ENCODE measurements around the gene MAMDC2. TPM values are rescaled to one million over a fixed set of nuclear protein-coding genes. Genes with fewer than 3 reads are reported as not detected.

The MAMDC2 gene
- total and polyA plus RNA-seq, 9 donors, result 24.6 to 96.6 (median 69.5) TPM

- Histone ChIP-seq H3K9me3 (no peaks in the 10 kb centered on the region), H3K27me3 (no peaks in the 10 kb centered on the region), H3K36me3 (no peaks in the 10 kb centered on the region), H3K4me3 (no peak overlapping the region), H3K4me1 (ENCODE audit: insufficient read depth) (peaks cover 7% of the 10 kb centered on the region), H3K27ac (no peak overlapping the region)
- 60 to 71% (median 63%) methylated on average over 6 of the region's 6 CpGs for WGBS, 3 donors
- DNase-seq, result no peak
- intact Hi-C loops (cut with DNase I), result no loop called here
- TF ChIP-seq POLR2A (IDR thresholded peaks at IDR 0.05), result no peak
- TF ChIP-seq CTCF (IDR thresholded peaks at IDR 0.05), result no peak
- TF ChIP-seq EP300 (IDR thresholded peaks at IDR 0.05), result no peak
Observed at GRCh38 chr9:70133253-70134208, 89.9 kb downstream of the MAMDC2 start.

GRCh38 chr9:70134360-70134759 lies 90.7 kb downstream of the MAMDC2 start:
- Histone ChIP-seq H3K4me3 (no peak overlapping the region), H3K4me1 (ENCODE audit: insufficient read depth) (peaks cover 7% of the 10 kb centered on the region), H3K27me3 (no peaks in the 10 kb centered on the region), H3K9me3 (no peaks in the 10 kb centered on the region), H3K36me3 (no peaks in the 10 kb centered on the region), H3K27ac (no peak overlapping the region)
- no peak for DNase-seq
- 96 to 100% (median 100%) methylated on average over 1 of the region's 1 CpG for WGBS, 3 donors
- intact Hi-C loops (cut with DNase I), result no loop called here
- no peak for TF ChIP-seq EP300 (IDR thresholded peaks at IDR 0.05)
- no peak for TF ChIP-seq POLR2A (IDR thresholded peaks at IDR 0.05)
- TF ChIP-seq CTCF (IDR thresholded peaks at IDR 0.05), result no peak

- no peak for DNase-seq
- no peaks in the 10 kb centered on the region for H3K9me3 ChIP-seq
- H3K4me3 ChIP-seq, result no peak overlapping the region
- no peaks in the 10 kb centered on the region for H3K27me3 ChIP-seq
- H3K36me3 ChIP-seq, result no peaks in the 10 kb centered on the region
- intact Hi-C loops (cut with DNase I), result no loop called here
- peaks cover 7% of the 10 kb centered on the region for H3K4me1 ChIP-seq (ENCODE audit: insufficient read depth)
- TF ChIP-seq CTCF (IDR thresholded peaks at IDR 0.05), result no peak
- TF ChIP-seq EP300 (IDR thresholded peaks at IDR 0.05), result no peak
- no peak for TF ChIP-seq POLR2A (IDR thresholded peaks at IDR 0.05)
- H3K27ac ChIP-seq, result no peak overlapping the region
Observed at GRCh38 chr9:70135176-70135575, 91.5 kb downstream of the MAMDC2 start.

GRCh38 chr9:70136632-70137031 lies 93.0 kb downstream of the MAMDC2 start:
- Histone ChIP-seq H3K9me3 (no peaks in the 10 kb centered on the region), H3K36me3 (no peaks in the 10 kb centered on the region), H3K27me3 (no peaks in the 10 kb centered on the region), H3K27ac (no peak overlapping the region), H3K4me3 (no peak overlapping the region), H3K4me1 (ENCODE audit: insufficient read depth) (peaks cover 7% of the 10 kb centered on the region)
- DNase-seq, result no peak
- intact Hi-C loops (cut with DNase I), result no loop called here
- TF ChIP-seq POLR2A (IDR thresholded peaks at IDR 0.05) (no peak), CTCF (IDR thresholded peaks at IDR 0.05) (no peak), EP300 (IDR thresholded peaks at IDR 0.05) (no peak)
- WGBS, 3 donors, result 64 to 71% (median 65%) methylated on average over 1 of the region's 1 CpG

Measured in ovary (tissue), 9 donors.